ENCODE results near the gene GID8. TPM values are rescaled to one million over a fixed set of nuclear protein-coding genes. Genes with fewer than 3 reads are reported as not detected.

GID8 gene
- total RNA-seq, 1 experiment from 2014 or later = 64.3 TPM

DNA sequence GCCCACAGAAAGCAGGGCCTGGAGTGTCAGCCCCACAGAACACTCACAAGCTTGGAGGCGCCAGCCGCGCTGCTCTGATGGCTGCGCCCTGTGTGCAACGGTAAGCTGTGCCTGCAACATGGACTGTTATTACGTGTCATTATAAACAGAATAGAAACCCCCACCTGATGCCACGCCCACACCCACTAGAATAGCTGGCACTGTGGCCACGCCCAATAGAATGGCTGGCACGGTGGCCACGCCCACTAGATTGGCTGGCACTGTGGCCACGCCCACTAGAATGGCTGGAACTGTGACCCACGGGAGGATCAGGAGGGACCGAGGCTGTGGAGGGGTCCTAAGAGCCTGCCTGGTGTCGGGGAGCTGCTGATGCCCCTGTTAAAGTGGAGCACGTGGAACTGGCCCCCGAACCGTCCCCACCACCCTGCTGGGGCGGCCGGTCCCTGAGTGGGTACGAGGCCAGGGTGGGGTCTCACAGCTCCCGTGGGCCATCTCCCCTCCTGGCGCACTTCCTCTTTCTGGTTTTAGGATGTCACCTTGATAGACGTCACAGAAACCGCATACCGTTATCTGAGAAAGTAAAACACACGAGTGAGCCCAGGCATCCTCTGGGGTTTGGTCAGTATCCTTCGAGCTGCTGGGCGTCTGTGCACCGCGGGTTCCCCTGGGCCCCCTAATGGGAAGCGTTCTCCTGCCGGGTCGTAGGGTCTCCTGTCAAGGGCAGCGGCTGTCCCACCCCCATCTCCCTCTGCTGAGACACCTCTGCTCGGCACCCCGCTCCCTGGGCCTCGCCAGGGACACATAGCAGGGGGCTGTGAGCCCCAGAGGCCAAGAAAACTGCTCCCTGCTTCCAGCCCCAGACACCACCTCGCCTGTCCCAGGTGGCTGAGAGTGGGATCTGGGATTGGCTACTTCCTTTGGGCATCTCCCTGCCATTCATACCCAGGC is 39.9 kb downstream of the GID8 start:
- H3K27ac Mint-ChIP-seq (ENCODE audit: unreplicated experiment) = no peak overlapping the region
- H3K4me1 Mint-ChIP-seq (ENCODE audit: low read depth, unreplicated experiment) = no peaks in the 10 kb centered on the region
- no peak overlapping the region for H3K4me3 Mint-ChIP-seq (ENCODE audit: low read depth, unreplicated experiment)
- H3K36me3 Mint-ChIP-seq (ENCODE audit: insufficient read depth, unreplicated experiment) = peaks cover 9% of the 10 kb centered on the region
- no peaks in the 10 kb centered on the region for H3K9me3 Mint-ChIP-seq (ENCODE audit: low read depth, unreplicated experiment)
- TF ChIP-seq, protein P1, sequence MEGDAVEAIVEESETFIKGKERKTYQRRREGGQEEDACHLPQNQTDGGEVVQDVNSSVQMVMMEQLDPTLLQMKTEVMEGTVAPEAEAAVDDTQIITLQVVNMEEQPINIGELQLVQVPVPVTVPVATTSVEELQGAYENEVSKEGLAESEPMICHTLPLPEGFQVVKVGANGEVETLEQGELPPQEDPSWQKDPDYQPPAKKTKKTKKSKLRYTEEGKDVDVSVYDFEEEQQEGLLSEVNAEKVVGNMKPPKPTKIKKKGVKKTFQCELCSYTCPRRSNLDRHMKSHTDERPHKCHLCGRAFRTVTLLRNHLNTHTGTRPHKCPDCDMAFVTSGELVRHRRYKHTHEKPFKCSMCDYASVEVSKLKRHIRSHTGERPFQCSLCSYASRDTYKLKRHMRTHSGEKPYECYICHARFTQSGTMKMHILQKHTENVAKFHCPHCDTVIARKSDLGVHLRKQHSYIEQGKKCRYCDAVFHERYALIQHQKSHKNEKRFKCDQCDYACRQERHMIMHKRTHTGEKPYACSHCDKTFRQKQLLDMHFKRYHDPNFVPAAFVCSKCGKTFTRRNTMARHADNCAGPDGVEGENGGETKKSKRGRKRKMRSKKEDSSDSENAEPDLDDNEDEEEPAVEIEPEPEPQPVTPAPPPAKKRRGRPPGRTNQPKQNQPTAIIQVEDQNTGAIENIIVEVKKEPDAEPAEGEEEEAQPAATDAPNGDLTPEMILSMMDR (IDR thresholded peaks at IDR 0.05; ENCODE audit: unreplicated experiment) = no peak
- peak; percentile 67 for DNase-seq
- intact Hi-C loops (cut with micrococcal nuclease; ENCODE audit: unreplicated experiment) = no loop called here
- BruUV-seq (replicated peaks) = no TSS peak
- CTCF ChIA-PET = interaction anchor here (0.7 kb wide), 2 partner anchors 168 to 213 kb away, joined by 3 read pairs; no protein-coding TSS in a partner anchor
- H3K27me3 Mint-ChIP-seq (ENCODE audit: unreplicated experiment) = peaks cover 93% of the 10 kb centered on the region

DNA sequence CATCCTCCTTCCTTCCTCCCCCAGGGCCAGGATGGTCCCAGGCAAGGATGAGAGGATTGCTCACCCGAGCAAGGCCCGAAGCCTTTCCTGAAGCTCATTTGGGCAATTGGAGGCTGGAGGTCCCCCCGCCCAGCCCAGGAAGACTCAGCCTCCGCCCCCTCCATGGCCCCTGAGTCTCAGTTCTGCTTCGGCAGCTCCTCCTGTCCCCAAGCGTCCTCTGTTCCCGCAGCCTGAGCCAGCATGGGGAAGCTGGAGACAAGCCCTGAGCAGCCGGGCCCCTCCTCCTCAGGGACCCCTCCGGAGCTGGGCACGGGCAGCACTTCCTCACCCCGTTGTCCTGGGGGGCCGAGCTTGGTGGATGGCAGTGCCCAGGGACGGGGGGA is 40.6 kb downstream of the GID8 start:
- Mint-ChIP-seq H3K9me3 (ENCODE audit: low read depth, unreplicated experiment) (no peaks in the 10 kb centered on the region), H3K27me3 (ENCODE audit: unreplicated experiment) (peaks cover 96% of the 10 kb centered on the region), H3K4me3 (ENCODE audit: low read depth, unreplicated experiment) (no peak overlapping the region), H3K36me3 (ENCODE audit: insufficient read depth, unreplicated experiment) (peaks cover 9% of the 10 kb centered on the region), H3K27ac (ENCODE audit: unreplicated experiment) (no peak overlapping the region), H3K4me1 (ENCODE audit: low read depth, unreplicated experiment) (no peaks in the 10 kb centered on the region)
- TF ChIP-seq, protein P1 (IDR thresholded peaks at IDR 0.05; ENCODE audit: unreplicated experiment) = no peak
- BruUV-seq (replicated peaks) = no TSS peak
- CTCF ChIA-PET = no interaction called here
- intact Hi-C loops (cut with micrococcal nuclease; ENCODE audit: unreplicated experiment) = no loop called here
- no peak for DNase-seq

DNA sequence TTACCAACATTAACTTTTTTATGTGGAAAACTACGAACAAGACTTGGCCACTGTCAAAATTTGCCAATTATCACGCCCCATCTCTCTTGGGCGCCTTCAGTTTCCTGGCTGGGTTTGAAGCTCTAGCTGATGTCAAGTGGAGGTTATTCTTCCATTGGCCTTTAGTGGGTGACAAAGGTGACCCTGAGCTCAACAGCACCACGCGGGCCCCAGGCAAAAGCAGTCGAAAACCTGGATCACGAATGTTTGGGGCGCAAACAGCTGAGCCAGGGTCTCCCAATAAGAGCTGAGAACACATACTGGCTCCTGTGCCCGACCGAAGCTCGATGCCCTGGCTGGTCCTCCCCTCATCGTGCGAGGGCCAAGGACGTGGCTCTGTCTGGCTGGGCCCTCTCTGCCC is 41.4 kb downstream of the GID8 start:
- TF ChIP-seq, protein P1 (IDR thresholded peaks at IDR 0.05; ENCODE audit: unreplicated experiment) = no peak
- no TSS peak for BruUV-seq (replicated peaks)
- Mint-ChIP-seq H3K36me3 (ENCODE audit: insufficient read depth, unreplicated experiment) (peaks cover 9% of the 10 kb centered on the region), H3K27ac (ENCODE audit: unreplicated experiment) (no peak overlapping the region), H3K4me1 (ENCODE audit: low read depth, unreplicated experiment) (no peaks in the 10 kb centered on the region), H3K4me3 (ENCODE audit: low read depth, unreplicated experiment) (no peak overlapping the region), H3K27me3 (ENCODE audit: unreplicated experiment) (peaks cover 96% of the 10 kb centered on the region), H3K9me3 (ENCODE audit: low read depth, unreplicated experiment) (no peaks in the 10 kb centered on the region)
- CTCF ChIA-PET = no interaction called here
- no peak for DNase-seq
- intact Hi-C loops (cut with micrococcal nuclease; ENCODE audit: unreplicated experiment) = no loop called here

DNA sequence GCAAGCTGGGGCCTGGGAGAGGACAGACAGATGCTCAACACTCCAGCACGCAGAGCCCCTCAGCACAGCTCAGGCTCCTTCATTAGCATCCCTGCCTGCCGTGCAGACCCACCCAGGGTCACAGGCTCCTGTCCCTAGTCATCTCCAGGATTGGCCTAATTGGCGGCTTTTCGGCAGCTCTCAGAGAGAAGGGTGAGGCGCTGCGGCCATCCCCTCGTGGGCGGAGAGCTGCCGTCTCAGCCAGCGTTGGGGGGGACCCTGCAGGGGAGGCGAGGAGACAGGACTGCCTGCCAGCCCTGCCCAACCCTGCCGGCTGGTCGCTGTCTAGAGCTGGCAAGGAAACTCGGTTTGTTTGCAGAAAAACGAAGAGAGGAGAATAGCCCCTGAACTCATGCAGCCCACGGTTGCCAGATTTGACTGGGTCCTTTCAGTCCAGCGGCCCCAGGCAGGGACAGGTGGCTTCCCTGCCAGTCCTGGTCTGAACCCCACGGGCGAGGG is 42.0 kb downstream of the GID8 start:
- H3K4me1 Mint-ChIP-seq (ENCODE audit: low read depth, unreplicated experiment) = no peaks in the 10 kb centered on the region
- DNase-seq = no peak
- H3K27ac Mint-ChIP-seq (ENCODE audit: unreplicated experiment) = no peak overlapping the region
- no TSS peak for BruUV-seq (replicated peaks)
- CTCF ChIA-PET = interaction anchor here (3.4 kb wide), 1 partner anchor 8 kb away, joined by 14 read pairs; no protein-coding TSS in a partner anchor
- no peak overlapping the region for H3K4me3 Mint-ChIP-seq (ENCODE audit: low read depth, unreplicated experiment)
- peaks cover 96% of the 10 kb centered on the region for H3K27me3 Mint-ChIP-seq (ENCODE audit: unreplicated experiment)
- TF ChIP-seq, protein P1 (IDR thresholded peaks at IDR 0.05; ENCODE audit: unreplicated experiment) = no peak
- intact Hi-C loops (cut with micrococcal nuclease; ENCODE audit: unreplicated experiment) = no loop called here
- peaks cover 9% of the 10 kb centered on the region for H3K36me3 Mint-ChIP-seq (ENCODE audit: insufficient read depth, unreplicated experiment)
- no peaks in the 10 kb centered on the region for H3K9me3 Mint-ChIP-seq (ENCODE audit: low read depth, unreplicated experiment)

Measured in Calu3 (cell line).